Caco-2 (cell line): Measurements from ENCODE around the gene TSHZ2. TPM values are rescaled to one million over a fixed set of nuclear protein-coding genes. Genes with fewer than 3 reads are reported as not detected.

ENCODE experiments used
- BruUV-seq: library from RNA; stranded (reverse); fragments of 400-500 nt; replicated peaks from 2 replicates; lab custom pipeline; 2021; lab: Mats Ljungman, UMichigan
- CTCF ChIA-PET: fragments of 300-600 bp; sonication (Branson Sonifier 250); formaldehyde crosslinking; loops from one replicate; lab custom pipeline; 2022; ENCODE audit warnings: antibody characterized with exemption; lab: Charles Lee
- POLR2A ChIA-PET: fragments of 300-600 bp; sonication (Branson Sonifier 250); formaldehyde crosslinking; loops from one replicate; lab custom pipeline; 2022; ENCODE audit warnings: antibody characterized with exemption; lab: Charles Lee
- DNase-seq, 2 experiments: peaks; one replicate each; pipeline versions ENCODE4 v3.0.0 to v3.0.0-alpha.2; 2020 to 2022
- H3K27me3 ChIP-seq: replicated peaks from 2 replicates; pipeline ENCODE4 v1.6.0; 2011; ENCODE audit warnings: low read length; ENCODE audit not compliant: control insufficient read depth, insufficient read depth
- H3K36me3 ChIP-seq: 2 replicates; pipeline ENCODE4 v1.5.1; 2011; ENCODE audit warnings: low read length; ENCODE audit not compliant: control insufficient read depth, insufficient read depth
- H3K4me1 ChIP-seq: fragments of 250-450 bp; sonication (Bioruptor Pico); 2 replicates; pipeline ENCODE4 v1.5.1; 2020; ENCODE audit warnings: mild to moderate bottlenecking
- H3K4me3 ChIP-seq: 2 replicates; pipeline ENCODE4 v1.5.1; 2011; ENCODE audit warnings: low read depth, mild to moderate bottlenecking, control low read depth, low read length
- H3K9me3 ChIP-seq: fragments of 250-450 bp; sonication (Bioruptor Pico); 2 replicates; pipeline ENCODE4 v1.5.1; 2020; ENCODE audit warnings: mild to moderate bottlenecking, moderate library complexity
- H3K27ac Mint-ChIP-seq: one replicate; pipeline ENCODE4 v1.8.0; 2022; ENCODE audit warnings: mixed read lengths; ENCODE audit not compliant: unreplicated experiment
- H3K27me3 Mint-ChIP-seq: one replicate; pipeline ENCODE4 v1.8.0; 2022; ENCODE audit warnings: mixed read lengths; ENCODE audit not compliant: insufficient read depth, unreplicated experiment
- H3K36me3 Mint-ChIP-seq: one replicate; pipeline ENCODE4 v1.8.0; 2022; ENCODE audit warnings: mild to moderate bottlenecking, mixed read lengths; ENCODE audit not compliant: insufficient read depth, unreplicated experiment
- H3K4me1 Mint-ChIP-seq: one replicate; pipeline ENCODE4 v1.8.0; 2022; ENCODE audit warnings: low read depth, mixed read lengths; ENCODE audit not compliant: unreplicated experiment
- H3K4me3 Mint-ChIP-seq: one replicate; pipeline ENCODE4 v1.8.0; 2022; ENCODE audit warnings: mild to moderate bottlenecking, moderate library complexity, mixed read lengths; ENCODE audit not compliant: unreplicated experiment
- H3K9me3 Mint-ChIP-seq: one replicate; pipeline ENCODE4 v1.8.0; 2022; ENCODE audit warnings: mixed read lengths; ENCODE audit not compliant: unreplicated experiment
- CTCF ChIP-seq, 2 experiments: fragments of 200-600 bp in 1 of 2; IDR thresholded peaks; 1 replicate in 1 of 2; 2 replicates in 1 of 2; pipeline versions ENCODE4 v1.5.1 to v1.8.0; 2011 to 2022; ENCODE audit warnings: antibody characterized with exemption in 1 of 2, control low read depth in 1 of 2, inconsistent platforms in 1 of 2, low read depth in 1 of 2, low read length in 1 of 2, mild to moderate bottlenecking in 1 of 2, moderate library complexity in 1 of 2; ENCODE audit not compliant: insufficient read depth in 1 of 2, severe bottlenecking in 1 of 2, unreplicated experiment in 1 of 2
- intact Hi-C: fragments of 100-400 bp; cut with micrococcal nuclease; formaldehyde crosslinking; loops from one replicate; pipeline ENCODE4 v1.10.0; 2022; ENCODE audit not compliant: unreplicated experiment
- total RNA-seq: library from RNA; stranded (reverse); gene quantifications from 2 replicates; pipeline ENCODE4 v1.2.3, GENCODE V29; 2022

TSHZ2 gene
- total RNA-seq, 1 experiment from 2014 or later, result 0.07 TPM

GRCh38 chr20:53027089-53027488 lies 54.9 kb downstream of the TSHZ2 start:
- H3K36me3 Mint-ChIP-seq, result no peaks in the 10 kb centered on the region
- no peak overlapping the region for H3K27ac Mint-ChIP-seq
- DNase-seq, result no peak
- Histone ChIP-seq H3K27me3 (no peaks in the 10 kb centered on the region), H3K36me3 (no peaks in the 10 kb centered on the region), H3K9me3 (no peaks in the 10 kb centered on the region), H3K4me1 (no peaks in the 10 kb centered on the region), H3K4me3 (no peak overlapping the region)
- no peaks in the 10 kb centered on the region for H3K4me1 Mint-ChIP-seq
- no peaks in the 10 kb centered on the region for H3K9me3 Mint-ChIP-seq
- H3K4me3 Mint-ChIP-seq, result no peak overlapping the region
- no peak for TF ChIP-seq CTCF (IDR thresholded peaks at IDR 0.05; ENCODE audit: insufficient read depth in 1 of 2, low read depth in 1 of 2, low read length in 1 of 2, severe bottlenecking in 1 of 2, unreplicated experiment in 1 of 2)
- POLR2A ChIA-PET, result no interaction called here
- peaks cover 11% of the 10 kb centered on the region for H3K27me3 Mint-ChIP-seq
- no TSS peak for BruUV-seq
- intact Hi-C loops, result no loop called here
- CTCF ChIA-PET, result no interaction called here

- intact Hi-C loops, result no loop called here
- no peak for DNase-seq
- ChIA-PET CTCF (no interaction called here), POLR2A (no interaction called here)
- Mint-ChIP-seq H3K27me3 (peaks cover 8% of the 10 kb centered on the region), H3K4me3 (no peak overlapping the region), H3K9me3 (no peaks in the 10 kb centered on the region), H3K4me1 (no peaks in the 10 kb centered on the region), H3K27ac (no peak overlapping the region), H3K36me3 (no peaks in the 10 kb centered on the region)
- H3K27me3 ChIP-seq, result no peaks in the 10 kb centered on the region
- H3K4me3 ChIP-seq, result no peak overlapping the region
- no TSS peak for BruUV-seq
- H3K4me1 ChIP-seq, result no peaks in the 10 kb centered on the region
- H3K36me3 ChIP-seq, result no peaks in the 10 kb centered on the region
- no peaks in the 10 kb centered on the region for H3K9me3 ChIP-seq
- no peak for TF ChIP-seq CTCF (IDR thresholded peaks at IDR 0.05; ENCODE audit: insufficient read depth in 1 of 2, low read depth in 1 of 2, low read length in 1 of 2, severe bottlenecking in 1 of 2, unreplicated experiment in 1 of 2)
Measured at GRCh38 chr20:53028337-53029007, 56.3 kb downstream of the TSHZ2 start.

DNA sequence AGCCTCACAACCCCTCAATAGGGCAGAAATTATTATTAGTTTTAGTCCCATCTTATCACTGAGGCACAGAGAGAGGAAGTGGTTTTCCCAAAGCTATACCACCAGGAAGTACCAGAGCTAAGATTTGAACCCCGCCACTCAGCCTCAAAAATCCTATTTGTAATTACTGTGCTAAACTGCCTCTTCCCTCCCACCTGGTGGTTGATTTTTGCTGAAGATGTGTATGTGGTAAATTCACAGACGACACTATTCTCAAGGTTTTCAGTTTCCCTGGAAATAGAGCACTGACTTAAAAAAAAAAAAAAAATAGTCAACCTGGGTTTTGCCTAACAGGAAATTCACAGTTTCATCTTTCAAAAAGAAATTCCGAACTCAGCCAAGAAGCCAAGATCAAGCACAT lies 57.9 kb downstream of the TSHZ2 start:
- ChIA-PET CTCF (interaction anchor here (0.5 to 0.9 kb wide), 2 partner anchors 75 to 115 kb away, joined by 3 read pairs; no protein-coding TSS in a partner anchor), POLR2A (no interaction called here)
- H3K4me1 ChIP-seq, result no peaks in the 10 kb centered on the region
- intact Hi-C loops, result no loop called here
- BruUV-seq, result no TSS peak
- no peak overlapping the region for H3K4me3 Mint-ChIP-seq
- H3K27me3 ChIP-seq, result peaks cover 1% of the 10 kb centered on the region; the same call in 1 of the 2 replicates
- peaks cover 8% of the 10 kb centered on the region for H3K27me3 Mint-ChIP-seq
- no peak overlapping the region for H3K27ac Mint-ChIP-seq
- DNase-seq, result no peak
- H3K4me3 ChIP-seq, result no peak overlapping the region
- H3K9me3 ChIP-seq, result no peaks in the 10 kb centered on the region
- TF ChIP-seq CTCF (IDR thresholded peaks at IDR 0.05; ENCODE audit: insufficient read depth in 1 of 2, low read depth in 1 of 2, low read length in 1 of 2, severe bottlenecking in 1 of 2, unreplicated experiment in 1 of 2), result no peak
- H3K9me3 Mint-ChIP-seq, result no peaks in the 10 kb centered on the region
- no peaks in the 10 kb centered on the region for H3K36me3 Mint-ChIP-seq
- no peaks in the 10 kb centered on the region for H3K4me1 Mint-ChIP-seq
- no peaks in the 10 kb centered on the region for H3K36me3 ChIP-seq
